ENCODE measurements around the gene ATP6V0A4. TPM values are rescaled to one million over a fixed set of nuclear protein-coding genes. Genes with fewer than 3 reads are reported as not detected.

The ATP6V0A4 gene
- total RNA-seq, 1 donor from 2014 or later, result not detected

DNA sequence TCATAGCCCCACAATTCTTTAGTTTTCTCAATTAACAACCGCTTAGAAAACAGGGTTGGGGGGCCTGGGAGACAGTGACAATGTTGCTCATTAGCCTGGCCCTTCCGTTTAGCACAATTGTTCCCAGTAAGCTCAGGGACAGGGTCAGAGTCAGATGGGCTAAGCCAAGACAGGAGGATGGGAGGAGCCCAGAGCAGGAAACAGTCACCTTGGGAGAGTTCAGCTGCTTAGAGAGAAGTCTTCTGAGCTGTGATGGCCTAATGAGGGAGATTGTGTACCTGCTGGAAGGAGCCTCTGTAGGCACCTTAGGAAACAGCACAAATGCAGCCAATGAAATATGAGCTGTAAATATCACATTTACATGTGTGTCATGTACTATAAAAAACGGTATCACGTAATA is 132.7 kb downstream of the ATP6V0A4 start:
- TF ChIP-seq, protein P1, sequence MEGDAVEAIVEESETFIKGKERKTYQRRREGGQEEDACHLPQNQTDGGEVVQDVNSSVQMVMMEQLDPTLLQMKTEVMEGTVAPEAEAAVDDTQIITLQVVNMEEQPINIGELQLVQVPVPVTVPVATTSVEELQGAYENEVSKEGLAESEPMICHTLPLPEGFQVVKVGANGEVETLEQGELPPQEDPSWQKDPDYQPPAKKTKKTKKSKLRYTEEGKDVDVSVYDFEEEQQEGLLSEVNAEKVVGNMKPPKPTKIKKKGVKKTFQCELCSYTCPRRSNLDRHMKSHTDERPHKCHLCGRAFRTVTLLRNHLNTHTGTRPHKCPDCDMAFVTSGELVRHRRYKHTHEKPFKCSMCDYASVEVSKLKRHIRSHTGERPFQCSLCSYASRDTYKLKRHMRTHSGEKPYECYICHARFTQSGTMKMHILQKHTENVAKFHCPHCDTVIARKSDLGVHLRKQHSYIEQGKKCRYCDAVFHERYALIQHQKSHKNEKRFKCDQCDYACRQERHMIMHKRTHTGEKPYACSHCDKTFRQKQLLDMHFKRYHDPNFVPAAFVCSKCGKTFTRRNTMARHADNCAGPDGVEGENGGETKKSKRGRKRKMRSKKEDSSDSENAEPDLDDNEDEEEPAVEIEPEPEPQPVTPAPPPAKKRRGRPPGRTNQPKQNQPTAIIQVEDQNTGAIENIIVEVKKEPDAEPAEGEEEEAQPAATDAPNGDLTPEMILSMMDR (conservative IDR thresholded peaks at IDR 0.05), result no peak
- H3K4me3 Mint-ChIP-seq, result peak overlapping the region; percentile 82
- no peak for DNase-seq (ENCODE audit: low read depth, low spot score)
- H3K27ac Mint-ChIP-seq (ENCODE audit: unreplicated experiment), result no peak overlapping the region
- peaks cover 33% of the 10 kb centered on the region for H3K4me1 Mint-ChIP-seq
- peaks cover under 1% of the 10 kb centered on the region for H3K9me3 Mint-ChIP-seq
- peaks cover 19% of the 10 kb centered on the region for H3K27me3 Mint-ChIP-seq (ENCODE audit: low read depth)
- no peaks in the 10 kb centered on the region for H3K36me3 Mint-ChIP-seq (ENCODE audit: low read depth)

DNA sequence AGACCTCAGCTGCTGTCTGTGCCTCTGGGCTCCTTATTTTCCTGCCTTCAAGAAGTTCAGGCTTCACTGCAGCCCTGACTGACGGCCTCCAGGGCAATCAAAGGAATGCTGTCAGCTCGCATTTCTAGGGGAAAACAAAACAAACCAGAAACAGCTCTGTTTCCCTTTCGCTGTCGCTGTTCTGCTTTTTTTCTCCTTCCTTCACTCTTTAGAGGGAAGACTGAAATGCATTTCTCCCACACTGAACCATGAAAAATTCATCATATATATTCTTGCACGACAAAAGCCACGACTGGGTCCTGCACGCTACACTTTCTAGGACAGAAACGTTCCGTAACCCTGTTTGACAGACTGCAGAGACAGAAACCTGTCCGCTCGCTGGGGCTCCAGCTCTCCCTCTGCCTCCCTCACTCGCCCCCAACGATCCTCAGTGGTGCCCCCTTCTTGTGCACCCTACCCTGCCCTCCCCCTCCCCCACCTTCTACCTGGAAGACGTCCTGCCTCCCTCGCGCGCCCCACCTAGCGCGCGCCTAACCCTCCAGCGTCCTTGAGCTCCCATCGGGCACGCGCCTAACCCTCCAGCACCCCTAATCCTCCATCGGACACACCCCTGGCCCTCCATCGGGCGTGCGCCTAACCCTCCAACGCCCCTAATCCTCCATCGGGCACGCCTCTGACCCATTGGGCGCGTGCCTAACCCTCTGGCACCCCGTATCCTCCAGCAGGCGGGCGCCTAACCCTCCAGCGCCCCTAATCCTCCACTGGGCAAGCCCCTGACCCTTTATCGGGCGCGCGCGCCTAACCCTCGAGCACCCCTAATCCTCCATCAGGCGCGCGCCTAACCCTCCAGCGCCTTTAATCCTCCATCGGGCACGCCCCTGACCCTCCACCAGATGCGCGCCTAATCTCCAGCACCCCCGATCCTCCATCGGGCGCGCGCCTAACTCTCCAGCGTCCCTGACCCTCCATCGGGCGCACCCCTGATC is 134.0 kb downstream of the ATP6V0A4 start:
- no peak overlapping the region for H3K27ac Mint-ChIP-seq (ENCODE audit: unreplicated experiment)
- TF ChIP-seq, protein P1 (conservative IDR thresholded peaks at IDR 0.05), result peak; percentile 16
- H3K4me3 Mint-ChIP-seq, result peak overlapping the region; percentile 88
- H3K9me3 Mint-ChIP-seq, result no peaks in the 10 kb centered on the region
- H3K27me3 Mint-ChIP-seq (ENCODE audit: low read depth), result peaks cover 14% of the 10 kb centered on the region
- H3K36me3 Mint-ChIP-seq (ENCODE audit: low read depth), result no peaks in the 10 kb centered on the region
- peak; percentile 20 for DNase-seq (ENCODE audit: low read depth, low spot score)
- peaks cover 33% of the 10 kb centered on the region for H3K4me1 Mint-ChIP-seq

DNA sequence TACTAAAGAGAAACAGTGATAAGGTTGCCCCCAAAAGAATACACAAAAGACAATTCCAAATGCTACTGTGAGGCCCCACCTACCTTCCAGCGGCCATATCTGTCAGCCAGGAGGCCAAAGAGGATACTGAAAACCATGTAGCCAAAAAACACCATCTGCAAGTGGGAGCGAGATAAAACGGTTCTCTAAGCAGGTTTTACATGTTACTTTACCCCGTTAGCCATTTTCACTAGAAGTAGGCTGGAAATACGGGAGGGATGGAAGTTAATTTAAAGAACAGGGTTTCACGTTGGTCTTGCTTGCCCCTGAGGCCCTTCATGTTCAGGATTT is 135.0 kb downstream of the ATP6V0A4 start:
- Mint-ChIP-seq H3K9me3 (no peaks in the 10 kb centered on the region), H3K27ac (ENCODE audit: unreplicated experiment) (no peak overlapping the region), H3K27me3 (ENCODE audit: low read depth) (peaks cover 8% of the 10 kb centered on the region), H3K4me3 (peak overlapping the region; percentile 47), H3K4me1 (peaks cover 33% of the 10 kb centered on the region), H3K36me3 (ENCODE audit: low read depth) (no peaks in the 10 kb centered on the region)
- TF ChIP-seq, protein P1 (conservative IDR thresholded peaks at IDR 0.05), result no peak
- DNase-seq (ENCODE audit: low read depth, low spot score), result no peak

DNA sequence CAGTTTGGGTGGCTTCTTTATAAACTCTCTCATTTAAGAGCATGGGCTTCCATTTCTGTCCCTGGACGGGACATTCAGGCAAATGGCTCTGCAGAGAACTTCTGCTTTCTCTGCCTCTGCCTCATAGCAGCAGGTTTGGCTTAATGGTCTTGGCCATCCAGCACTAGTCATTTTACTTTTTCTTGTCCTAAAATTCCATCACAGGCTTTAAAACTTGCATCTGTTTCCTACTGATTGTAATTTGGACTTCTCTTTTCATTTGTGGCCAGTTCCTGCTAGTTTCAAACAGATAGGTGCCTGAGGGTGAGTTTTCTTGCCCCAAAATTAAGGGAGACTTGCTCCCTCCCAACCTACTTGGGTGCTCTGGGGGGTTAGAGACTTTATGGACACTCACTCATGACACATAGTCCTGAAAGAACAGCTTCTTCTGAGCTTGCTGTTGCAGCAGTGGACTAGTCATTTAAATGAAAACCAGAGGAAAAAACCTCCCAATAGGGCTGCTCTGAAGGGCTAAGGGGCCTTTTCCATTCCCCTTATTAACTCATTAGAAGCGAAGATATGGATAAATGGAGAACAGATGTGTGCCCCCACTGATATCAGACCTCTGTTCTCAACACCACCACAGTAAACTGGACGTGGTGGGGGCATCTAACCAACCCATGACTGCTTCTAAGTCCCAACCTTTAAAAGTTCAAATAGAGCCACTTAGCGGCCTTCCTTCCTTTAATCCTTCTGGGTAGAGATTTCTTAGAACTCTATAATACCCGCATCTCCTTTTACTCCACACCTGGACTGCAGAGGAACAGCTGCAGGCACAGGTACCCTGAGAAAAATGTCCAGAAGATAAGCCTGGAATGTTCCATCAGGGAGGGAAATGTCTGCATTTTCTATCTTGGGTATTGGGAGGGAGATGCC is 135.7 kb downstream of the ATP6V0A4 start:
- Mint-ChIP-seq H3K36me3 (ENCODE audit: low read depth) (no peaks in the 10 kb centered on the region), H3K4me1 (peaks cover 33% of the 10 kb centered on the region), H3K27me3 (ENCODE audit: low read depth) (peaks cover 3% of the 10 kb centered on the region), H3K9me3 (no peaks in the 10 kb centered on the region), H3K27ac (ENCODE audit: unreplicated experiment) (no peak overlapping the region), H3K4me3 (peak overlapping the region; percentile 47)
- no peak for DNase-seq (ENCODE audit: low read depth, low spot score)
- TF ChIP-seq, protein P1 (conservative IDR thresholded peaks at IDR 0.05), result no peak

DNA sequence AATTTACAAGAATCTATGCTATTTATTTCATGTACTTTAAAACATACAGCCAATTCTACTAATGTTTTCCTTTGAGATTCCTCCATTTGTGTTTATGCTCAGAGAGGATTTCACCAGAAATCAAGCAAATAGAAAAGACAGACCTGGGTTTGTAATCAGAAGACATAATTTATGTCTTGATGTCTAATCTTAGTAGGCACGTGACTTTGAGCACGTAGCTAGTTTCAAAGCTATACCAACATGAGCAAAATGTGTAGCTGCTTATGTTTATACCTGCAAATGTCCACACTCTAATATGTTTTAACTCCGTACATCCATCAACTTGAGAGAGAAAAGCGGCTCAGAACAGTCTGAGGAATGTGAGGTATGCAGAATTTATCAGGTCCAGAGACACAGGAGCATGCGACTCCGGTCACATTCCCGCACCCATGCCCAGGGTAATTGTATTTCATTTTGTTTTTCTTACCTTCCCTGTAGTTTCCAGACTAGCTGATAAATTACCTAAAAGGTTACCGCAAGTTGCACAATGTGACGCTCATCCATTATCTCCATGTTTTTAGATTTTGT is 136.8 kb downstream of the ATP6V0A4 start:
- TF ChIP-seq, protein P1 (conservative IDR thresholded peaks at IDR 0.05), result no peak
- Mint-ChIP-seq H3K9me3 (no peaks in the 10 kb centered on the region), H3K4me3 (no peak overlapping the region), H3K27me3 (ENCODE audit: low read depth) (peaks cover 3% of the 10 kb centered on the region), H3K27ac (ENCODE audit: unreplicated experiment) (no peak overlapping the region), H3K4me1 (peaks cover 26% of the 10 kb centered on the region), H3K36me3 (ENCODE audit: low read depth) (no peaks in the 10 kb centered on the region)
- no peak for DNase-seq (ENCODE audit: low read depth, low spot score)

Measured in neural crest cell (in vitro differentiated cells).